GM18520 (cell line): ENCODE results near the gene PHEX.

Experiments used
- ATAC-seq: cut with Tn5 transposase; IDR thresholded peaks from one replicate; pipeline ENCODE4 v1.9.1; 2021; ENCODE audit not compliant: unreplicated experiment

PHEX gene

GRCh38 chrX:22097012-22097694 lies 65.0 kb downstream of the PHEX start:
- ATAC-seq: no peak

- ATAC-seq: no peak
Observed at GRCh38 chrX:22105231-22105630, 73.1 kb downstream of the PHEX start.

GRCh38 chrX:22105971-22106370 lies 73.8 kb downstream of the PHEX start:
- ATAC-seq: no peak

- ATAC-seq: no peak
Observed at GRCh38 chrX:22109442-22109841, 77.3 kb downstream of the PHEX start.

GRCh38 chrX:22110729-22111494 lies 78.8 kb downstream of the PHEX start:
- no peak for ATAC-seq

- no peak for ATAC-seq
Observed at GRCh38 chrX:22116605-22117546, 84.8 kb downstream of the PHEX start.

- ATAC-seq: no peak
Observed at GRCh38 chrX:22117633-22118032, 85.5 kb downstream of the PHEX start.

- ATAC-seq: no peak
Observed at GRCh38 chrX:22118161-22118830, 86.2 kb downstream of the PHEX start.

GRCh38 chrX:22121161-22121560 lies 89.0 kb downstream of the PHEX start:
- ATAC-seq: no peak

GRCh38 chrX:22122510-22122909 lies 90.4 kb downstream of the PHEX start:
- ATAC-seq: no peak

- no peak for ATAC-seq
Observed at GRCh38 chrX:22124098-22124497, 92.0 kb downstream of the PHEX start.

GRCh38 chrX:22125481-22125880 lies 93.4 kb downstream of the PHEX start:
- ATAC-seq: no peak

GRCh38 chrX:22126327-22126726 lies 94.2 kb downstream of the PHEX start:
- no peak for ATAC-seq

GRCh38 chrX:22128961-22129360 lies 96.8 kb downstream of the PHEX start:
- ATAC-seq: no peak

- ATAC-seq: no peak
Observed at GRCh38 chrX:22134681-22135080, 102.6 kb downstream of the PHEX start.

- ATAC-seq: no peak
Observed at GRCh38 chrX:22135171-22135711, 103.1 kb downstream of the PHEX start.

- ATAC-seq: no peak
Observed at GRCh38 chrX:22135994-22136684, 104.0 kb downstream of the PHEX start.

- ATAC-seq: no peak
Observed at GRCh38 chrX:22136711-22137110, 104.6 kb downstream of the PHEX start.

GRCh38 chrX:22139822-22140221 lies 107.7 kb downstream of the PHEX start:
- no peak for ATAC-seq
